Neural progenitor cell (in vitro differentiated cells): ENCODE data around the gene PDE3B.

Experiments used
- EZH2 ChIP-seq: fragments of 200-600 bp; sonication (generic); IDR thresholded peaks from 2 replicates; pipeline ENCODE4 v1.6.1; 2017; ENCODE audit warnings: antibody characterized with exemption, mild to moderate bottlenecking, moderate library complexity
- EZH2phosphoT487 ChIP-seq: fragments of 200-600 bp; sonication (generic); IDR thresholded peaks from 2 replicates; pipeline ENCODE4 v1.6.1; 2017; ENCODE audit warnings: antibody characterized with exemption
- TF ChIP-seq, protein P1 (sequence below): fragments of 200-600 bp; sonication (generic); IDR thresholded peaks from 2 replicates; pipeline ENCODE4 v1.5.1; 2017; ENCODE audit warnings: antibody characterized with exemption, mild to moderate bottlenecking

DNA sequence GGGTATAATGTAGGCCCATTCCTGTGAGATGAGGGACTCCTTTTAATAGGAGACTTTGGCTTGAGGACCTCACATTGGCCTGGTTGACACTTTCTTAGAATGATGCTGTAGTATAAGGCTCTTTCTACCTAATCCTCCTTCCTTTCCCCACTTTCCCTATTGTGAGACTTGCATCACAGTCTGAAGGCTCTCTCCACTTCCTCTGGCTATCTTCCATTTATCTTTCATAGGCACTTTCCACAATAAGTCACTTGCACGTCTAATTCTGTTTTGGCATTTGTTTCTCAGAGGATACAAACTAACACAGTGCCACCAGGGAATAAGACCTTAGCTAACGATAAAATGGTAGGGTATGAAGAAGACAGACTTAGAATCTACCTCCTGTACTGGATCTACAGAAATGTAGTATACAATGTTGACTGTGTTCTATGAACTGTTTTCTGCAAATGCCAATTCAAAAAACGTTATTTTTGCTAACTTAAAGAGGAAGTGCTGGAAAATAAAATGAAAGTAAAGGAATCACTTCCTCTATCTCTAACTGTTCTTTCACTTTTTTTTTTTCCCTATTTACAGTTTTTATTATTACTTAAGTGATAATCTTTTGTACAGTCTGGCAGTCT, 17.9 kb upstream of the PDE3B start:
- TF ChIP-seq, protein P1, sequence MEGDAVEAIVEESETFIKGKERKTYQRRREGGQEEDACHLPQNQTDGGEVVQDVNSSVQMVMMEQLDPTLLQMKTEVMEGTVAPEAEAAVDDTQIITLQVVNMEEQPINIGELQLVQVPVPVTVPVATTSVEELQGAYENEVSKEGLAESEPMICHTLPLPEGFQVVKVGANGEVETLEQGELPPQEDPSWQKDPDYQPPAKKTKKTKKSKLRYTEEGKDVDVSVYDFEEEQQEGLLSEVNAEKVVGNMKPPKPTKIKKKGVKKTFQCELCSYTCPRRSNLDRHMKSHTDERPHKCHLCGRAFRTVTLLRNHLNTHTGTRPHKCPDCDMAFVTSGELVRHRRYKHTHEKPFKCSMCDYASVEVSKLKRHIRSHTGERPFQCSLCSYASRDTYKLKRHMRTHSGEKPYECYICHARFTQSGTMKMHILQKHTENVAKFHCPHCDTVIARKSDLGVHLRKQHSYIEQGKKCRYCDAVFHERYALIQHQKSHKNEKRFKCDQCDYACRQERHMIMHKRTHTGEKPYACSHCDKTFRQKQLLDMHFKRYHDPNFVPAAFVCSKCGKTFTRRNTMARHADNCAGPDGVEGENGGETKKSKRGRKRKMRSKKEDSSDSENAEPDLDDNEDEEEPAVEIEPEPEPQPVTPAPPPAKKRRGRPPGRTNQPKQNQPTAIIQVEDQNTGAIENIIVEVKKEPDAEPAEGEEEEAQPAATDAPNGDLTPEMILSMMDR: no peak
- TF ChIP-seq EZH2phosphoT487 (no peak), EZH2 (no peak)
